Posterior vena cava (tissue), 2 donors: ENCODE results near the gene DOHH. TPM values are rescaled to one million over a fixed set of nuclear protein-coding genes. Genes with fewer than 3 reads are reported as not detected.

Experiments used
- DNase-seq: peaks from one replicate; pipeline ENCODE4 v3.0.0-alpha.2; 2020; ENCODE audit warnings: low spot score
- intact Hi-C, 2 donors: fragments of 100-400 bp; cut with DNase I; formaldehyde crosslinking; loops; one replicate each; pipeline versions ENCODE4 v1.14.1 to v1.14.2; 2022 to 2023
- total RNA-seq, 2 donors: library from RNA; stranded (reverse); fragmentation: NEBNext Ultra II Directional; extraction: Animal tissue kit (Norgen Biotek cat#: 25700); gene quantifications; one replicate each; pipeline ENCODE4 v1.2.1, GENCODE V29; 2021
- donor health status: DM: yes; HTN: yes; CAD: no.
- donor health status: DM: yes; HTN: yes; CAD: no.

Gene DOHH
- total RNA-seq, 2 donors from 2014 or later: 10.1 to 10.7 TPM

- intact Hi-C loops: no loop called here
- DNase-seq: no peak
Observed at GRCh38 chr19:3523361-3524077, 23.0 kb upstream of the DOHH start.

- DNase-seq: no peak
- intact Hi-C loops: no loop called here
Observed at GRCh38 chr19:3522421-3523360, 22.2 kb upstream of the DOHH start.

- intact Hi-C loops: no loop called here
- no peak for DNase-seq
Observed at GRCh38 chr19:3521104-3521445, 20.6 kb upstream of the DOHH start.

DNA sequence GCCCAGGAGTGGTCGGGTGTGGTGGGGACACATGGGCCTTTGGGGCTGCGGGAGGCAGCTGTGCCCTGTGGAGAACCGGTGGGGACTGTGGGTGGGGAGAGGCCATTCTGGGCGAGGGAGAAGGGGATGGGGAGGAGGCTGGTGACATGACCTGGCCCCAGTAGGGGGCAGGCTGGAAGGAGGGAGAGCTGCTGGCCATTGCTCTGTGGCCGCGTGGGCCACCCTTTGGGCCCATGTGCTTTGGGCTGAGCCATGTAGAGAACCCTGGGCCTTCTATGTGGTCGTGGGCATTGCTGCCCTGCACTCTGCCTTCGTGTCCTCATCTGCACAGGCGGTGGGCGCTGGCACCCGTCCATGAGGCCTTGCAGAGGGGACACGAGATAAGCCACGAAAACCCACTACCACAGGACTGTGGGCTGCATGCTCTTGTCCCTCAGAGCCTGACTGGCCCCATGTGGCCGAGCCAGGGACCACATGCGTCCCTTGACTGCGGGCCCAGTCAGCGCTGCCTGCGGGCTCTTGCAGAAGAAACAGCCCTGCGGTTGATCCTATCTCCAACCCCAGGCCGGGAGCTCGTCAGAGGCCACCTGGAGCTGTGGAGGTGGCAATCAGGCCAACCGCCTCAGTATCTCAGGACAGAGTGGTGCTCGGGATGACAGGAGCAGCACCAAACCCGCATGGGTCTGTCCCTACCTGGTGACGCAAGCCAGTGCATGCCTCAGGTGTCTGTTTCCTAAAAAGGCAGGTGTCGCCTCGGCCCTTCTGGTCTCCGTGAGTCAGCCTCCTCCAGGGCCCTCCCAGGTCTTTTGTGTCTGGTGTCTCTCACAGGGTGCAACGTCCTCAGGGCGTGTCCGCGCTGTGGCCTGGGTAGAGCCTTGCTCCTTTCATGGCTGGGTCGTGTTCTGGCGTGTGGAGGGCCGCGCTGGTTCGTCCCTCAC is 20.0 kb upstream of the DOHH start:
- DNase-seq: no peak
- intact Hi-C loops: no loop called here

DNA sequence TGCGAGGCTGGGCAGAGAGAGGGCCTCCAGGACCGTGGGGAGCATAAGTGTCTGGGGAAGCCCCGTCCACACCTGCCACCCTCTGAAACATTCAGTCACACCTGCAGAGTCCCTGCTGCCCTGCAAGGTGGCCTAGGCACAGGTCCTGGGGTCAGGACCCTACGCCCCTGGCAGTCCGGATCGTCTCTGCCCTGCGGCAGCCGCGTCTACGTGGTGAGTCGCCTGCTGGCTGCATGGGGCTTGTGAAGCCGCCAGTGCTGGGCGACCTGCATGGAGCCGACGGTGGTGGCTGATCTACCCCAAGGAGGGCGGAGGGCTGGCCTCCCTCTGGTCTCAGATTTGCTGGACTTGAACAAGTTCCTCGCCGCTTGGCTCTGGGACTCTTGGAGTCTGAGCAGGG is 18.7 kb upstream of the DOHH start:
- DNase-seq: no peak
- intact Hi-C loops: no loop called here

- intact Hi-C loops: no loop called here
- no peak for DNase-seq
Observed at GRCh38 chr19:3518659-3519058, 18.2 kb upstream of the DOHH start.

DNA sequence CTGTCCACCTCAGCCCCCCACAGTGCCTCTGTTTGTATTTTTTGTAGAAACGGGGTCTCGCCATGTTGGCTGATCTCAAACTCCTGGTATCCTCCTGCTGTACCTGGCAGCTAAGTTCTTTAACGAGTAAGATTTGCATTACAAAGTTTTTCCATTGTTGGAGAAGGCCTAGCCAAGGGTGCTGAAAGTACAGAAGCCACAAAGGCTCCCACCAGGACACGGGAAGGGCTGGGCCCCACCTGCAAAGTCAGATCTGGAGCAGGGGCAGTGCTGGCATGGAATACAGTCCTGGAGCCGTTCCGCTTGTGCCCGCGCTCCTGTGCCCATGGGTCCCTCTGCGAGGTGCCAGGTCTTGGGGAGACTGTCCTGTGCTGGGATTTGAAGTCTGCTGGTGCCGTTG is 17.8 kb upstream of the DOHH start:
- intact Hi-C loops: no loop called here
- DNase-seq: no peak

- DNase-seq: no peak
- intact Hi-C loops: no loop called here
Observed at GRCh38 chr19:3517638-3518037, 17.2 kb upstream of the DOHH start.

DNA sequence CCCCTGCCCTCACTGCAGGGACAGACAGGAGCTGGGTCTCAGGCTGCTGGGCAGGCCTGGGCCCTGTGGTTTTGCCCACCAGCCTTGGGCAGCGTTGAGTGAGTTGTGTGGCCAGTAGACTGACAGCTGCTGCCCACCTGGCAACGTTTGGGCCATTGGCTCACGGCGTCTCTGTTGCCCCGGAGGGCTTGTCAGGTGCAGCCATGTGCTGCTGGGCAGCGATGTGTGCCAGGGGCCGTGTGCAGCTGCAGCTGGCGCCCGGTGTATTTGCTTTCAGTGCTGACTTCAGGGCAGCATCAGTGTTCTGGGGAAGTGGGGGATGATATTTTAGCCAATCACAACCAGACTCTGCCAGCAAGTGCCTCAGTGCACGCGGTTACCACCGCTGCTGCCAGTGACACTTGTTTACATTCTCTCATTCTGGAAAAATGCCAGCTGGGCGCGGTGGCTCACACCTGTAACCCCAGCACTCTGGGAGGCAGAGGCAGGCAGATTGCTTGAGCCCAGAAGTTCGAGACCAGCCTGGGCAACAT is 16.3 kb upstream of the DOHH start:
- intact Hi-C loops: loop anchor here in 1 of 2 donors (1.0 kb wide), 1 partner anchor 132 kb away; no protein-coding TSS in a partner anchor
- no peak for DNase-seq

DNA sequence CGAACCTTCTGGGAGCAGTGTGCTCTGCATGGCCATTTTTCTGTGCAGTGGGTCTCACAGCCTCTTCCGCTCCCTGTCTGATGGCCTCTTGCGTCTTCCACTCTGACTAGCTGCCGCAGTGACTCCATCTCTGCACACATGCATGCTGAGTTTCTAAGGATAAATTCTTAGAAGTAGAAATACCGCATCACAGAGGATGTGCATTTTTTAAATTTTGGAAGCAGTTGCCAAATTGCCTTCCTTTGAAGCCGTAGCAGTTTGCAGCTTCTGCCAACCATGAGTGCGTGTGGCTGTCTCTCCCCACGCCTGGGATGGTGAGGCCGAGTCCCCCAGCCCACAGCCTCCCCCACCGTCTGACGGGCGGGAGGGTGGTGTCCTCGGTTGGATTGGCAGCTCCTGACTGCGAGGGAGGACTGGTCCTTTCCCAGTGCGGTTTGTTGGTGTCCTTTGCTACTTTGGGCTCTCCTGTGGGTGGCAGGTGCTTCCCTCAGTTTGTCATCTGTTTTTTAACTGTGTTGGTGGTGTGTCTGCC is 15.5 kb upstream of the DOHH start:
- no peak for DNase-seq
- intact Hi-C loops: loop anchor here in 1 of 2 donors (1.0 kb wide), 1 partner anchor 132 kb away; no protein-coding TSS in a partner anchor

DNA sequence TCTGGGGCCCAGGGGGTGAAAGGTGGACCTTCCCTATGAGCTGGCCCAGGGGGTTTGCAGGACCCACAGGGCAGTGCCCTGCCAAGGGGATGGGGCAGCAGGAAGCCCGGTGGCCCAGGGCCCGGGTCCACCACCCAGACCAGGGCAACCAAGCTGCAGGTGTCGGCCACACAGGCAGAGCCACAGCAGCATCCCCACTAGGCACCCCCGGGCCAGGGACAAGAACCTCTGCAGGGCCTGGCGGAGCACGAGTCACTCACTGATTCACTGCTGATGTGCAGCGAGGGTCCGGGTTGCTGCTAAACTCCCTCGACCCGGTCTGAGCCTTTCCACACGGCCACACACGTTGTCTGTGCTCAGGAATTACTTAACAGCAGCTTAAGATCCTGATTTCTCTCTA is 14.5 kb upstream of the DOHH start:
- DNase-seq: no peak
- intact Hi-C loops: no loop called here

DNA sequence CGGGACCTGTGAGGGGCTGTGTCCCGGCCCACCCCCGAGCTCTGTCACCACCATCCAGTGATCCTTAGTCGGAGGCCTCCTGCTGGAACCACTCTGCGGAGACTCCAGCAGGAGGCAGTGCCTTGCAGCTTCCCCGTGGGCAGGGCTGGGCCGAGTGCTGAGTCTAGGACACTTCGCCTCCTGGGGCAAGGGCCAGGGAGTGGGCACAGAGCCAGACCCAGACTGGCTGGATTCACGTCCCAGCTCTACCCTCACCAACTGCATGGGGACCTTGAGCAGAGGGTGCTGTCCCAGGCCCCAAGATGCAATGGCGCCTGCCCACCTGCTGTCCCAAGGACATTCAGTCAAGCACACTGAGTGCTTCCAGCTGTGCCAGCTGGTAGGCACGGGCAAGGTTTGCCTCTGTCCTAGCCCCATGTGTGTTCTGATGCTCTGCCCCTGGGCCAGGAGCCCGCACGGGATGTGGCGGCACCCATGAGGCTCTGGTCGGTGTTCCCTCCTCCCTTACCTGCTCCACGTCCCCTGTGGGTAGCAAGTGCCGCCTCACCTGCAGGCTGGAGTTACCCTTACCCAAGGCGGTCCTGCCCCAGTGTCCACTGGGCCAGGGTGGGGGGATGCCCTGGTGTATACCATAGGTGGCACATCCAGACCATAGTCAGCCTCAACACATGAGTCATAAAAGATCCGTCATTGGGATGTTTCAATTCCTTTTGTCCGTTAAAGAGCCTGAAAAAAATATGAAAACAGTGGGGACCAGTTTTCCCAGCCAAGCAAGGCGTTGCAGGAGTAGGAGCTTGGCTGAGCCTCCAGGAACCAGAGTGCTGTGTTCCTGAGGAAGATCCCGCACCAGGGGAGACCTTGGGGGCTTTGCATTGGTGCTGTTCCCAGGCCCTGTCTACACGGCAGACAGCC is 13.0 kb upstream of the DOHH start:
- intact Hi-C loops: no loop called here
- no peak for DNase-seq

- DNase-seq: no peak
- intact Hi-C loops: no loop called here
Observed at GRCh38 chr19:3512562-3513228, 12.2 kb upstream of the DOHH start.

- intact Hi-C loops: no loop called here
- DNase-seq: no peak
Observed at GRCh38 chr19:3511506-3512251, 11.2 kb upstream of the DOHH start.

- DNase-seq: no peak
- intact Hi-C loops: no loop called here
Observed at GRCh38 chr19:3510727-3511126, 10.3 kb upstream of the DOHH start.

- intact Hi-C loops: no loop called here
- no peak for DNase-seq
Observed at GRCh38 chr19:3509566-3509989, 9.1 kb upstream of the DOHH start.
